Measurements from ENCODE around the gene SMIM36. TPM values are rescaled to one million over a fixed set of nuclear protein-coding genes. Genes with fewer than 3 reads are reported as not detected.

Gene SMIM36
- not detected for total RNA-seq
- not detected for polyA plus RNA-seq (2013, experiment 1 of 2)
- polyA plus RNA-seq (2013, experiment 2 of 2): not detected
- long read RNA-seq, experiment 1: 0 reads
- long read RNA-seq, experiment 2: 0 reads
- long read RNA-seq, experiment 3: 0 reads
- long read RNA-seq, experiment 4: 0 reads

DNA sequence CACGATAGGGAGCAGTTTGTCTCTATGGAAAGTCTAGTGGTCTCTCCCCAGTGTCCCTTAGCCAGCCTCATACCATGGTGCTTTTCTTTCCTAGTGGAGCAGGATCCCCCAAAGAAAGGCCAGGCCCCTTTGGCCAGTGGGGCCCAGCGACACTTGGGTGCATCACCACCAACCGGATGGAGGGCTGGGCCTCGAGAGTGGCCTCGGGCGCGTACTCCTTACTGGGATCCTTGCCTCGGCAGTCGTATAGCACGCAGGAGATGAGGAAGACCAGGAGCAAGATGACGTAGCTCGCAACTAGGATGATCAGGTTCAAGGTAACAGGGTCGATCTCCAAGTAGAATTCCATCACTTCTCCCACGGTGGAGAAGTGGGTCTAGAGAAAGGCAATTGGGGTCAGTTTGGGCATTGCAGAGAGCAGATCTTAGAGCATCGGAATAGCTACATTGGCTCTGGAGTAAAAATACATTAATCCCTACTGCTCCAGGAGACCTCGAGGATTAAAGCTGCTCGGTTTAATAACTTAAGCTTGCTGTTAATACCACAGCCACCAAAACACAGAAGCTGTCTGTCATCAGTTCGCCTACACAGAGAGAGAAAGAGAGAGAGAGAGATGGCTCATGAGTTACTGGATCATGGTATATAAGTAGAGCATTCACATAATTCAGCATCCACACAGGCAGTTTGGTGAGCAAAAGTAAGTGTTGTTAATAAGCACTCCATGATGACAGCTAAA, at the start of gene SMIM36:
Gene SMIM36, minus strand, starts transcription at position 467 of the 736 bp plus-strand sequence.
- H3K27me3 Mint-ChIP-seq (ENCODE audit: insufficient read depth): no peaks in the 10 kb centered on the region
- Histone ChIP-seq H3K4me1 (ENCODE audit: control insufficient read depth, insufficient read depth, low read length) (no peaks in the 10 kb centered on the region), H3K4me3 (ENCODE audit: low read length) (no peak within 1 kb of the TSS), H3K9me3 (ENCODE audit: control insufficient read depth, low read length) (no peaks in the 10 kb centered on the region), H3K27me3 (ENCODE audit: control insufficient read depth, insufficient read depth, low read length, poor library complexity, severe bottlenecking) (no peaks in the 10 kb centered on the region), H3K9ac (ENCODE audit: extremely low read depth, low read length, poor library complexity, severe bottlenecking) (no peak within 1 kb of the TSS), H3K36me3 (ENCODE audit: control insufficient read depth, insufficient read depth, low read length) (no peaks in the 10 kb centered on the region), H3K27ac (ENCODE audit: low read depth, low read length) (no peak within 1 kb of the TSS)
- no peak for DNase-seq
- TF ChIP-seq, protein P1, sequence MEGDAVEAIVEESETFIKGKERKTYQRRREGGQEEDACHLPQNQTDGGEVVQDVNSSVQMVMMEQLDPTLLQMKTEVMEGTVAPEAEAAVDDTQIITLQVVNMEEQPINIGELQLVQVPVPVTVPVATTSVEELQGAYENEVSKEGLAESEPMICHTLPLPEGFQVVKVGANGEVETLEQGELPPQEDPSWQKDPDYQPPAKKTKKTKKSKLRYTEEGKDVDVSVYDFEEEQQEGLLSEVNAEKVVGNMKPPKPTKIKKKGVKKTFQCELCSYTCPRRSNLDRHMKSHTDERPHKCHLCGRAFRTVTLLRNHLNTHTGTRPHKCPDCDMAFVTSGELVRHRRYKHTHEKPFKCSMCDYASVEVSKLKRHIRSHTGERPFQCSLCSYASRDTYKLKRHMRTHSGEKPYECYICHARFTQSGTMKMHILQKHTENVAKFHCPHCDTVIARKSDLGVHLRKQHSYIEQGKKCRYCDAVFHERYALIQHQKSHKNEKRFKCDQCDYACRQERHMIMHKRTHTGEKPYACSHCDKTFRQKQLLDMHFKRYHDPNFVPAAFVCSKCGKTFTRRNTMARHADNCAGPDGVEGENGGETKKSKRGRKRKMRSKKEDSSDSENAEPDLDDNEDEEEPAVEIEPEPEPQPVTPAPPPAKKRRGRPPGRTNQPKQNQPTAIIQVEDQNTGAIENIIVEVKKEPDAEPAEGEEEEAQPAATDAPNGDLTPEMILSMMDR (conservative IDR thresholded peaks at IDR 0.05): no peak
- no peak within 1 kb of the TSS for H3K27ac Mint-ChIP-seq
- H3K36me3 Mint-ChIP-seq (ENCODE audit: low read depth): no peaks in the 10 kb centered on the region
- 96% methylated on average over 11 to 18 of the region's 18 CpGs for WGBS, 2 experiments (ENCODE audit: insufficient coverage in 1 of 2, insufficient read length in 1 of 2)
- peaks cover 8% of the 10 kb centered on the region for H3K9me3 Mint-ChIP-seq
- H3K4me1 Mint-ChIP-seq: peaks cover 4% of the 10 kb centered on the region
- no peak within 1 kb of the TSS for H3K4me3 Mint-ChIP-seq

DNA sequence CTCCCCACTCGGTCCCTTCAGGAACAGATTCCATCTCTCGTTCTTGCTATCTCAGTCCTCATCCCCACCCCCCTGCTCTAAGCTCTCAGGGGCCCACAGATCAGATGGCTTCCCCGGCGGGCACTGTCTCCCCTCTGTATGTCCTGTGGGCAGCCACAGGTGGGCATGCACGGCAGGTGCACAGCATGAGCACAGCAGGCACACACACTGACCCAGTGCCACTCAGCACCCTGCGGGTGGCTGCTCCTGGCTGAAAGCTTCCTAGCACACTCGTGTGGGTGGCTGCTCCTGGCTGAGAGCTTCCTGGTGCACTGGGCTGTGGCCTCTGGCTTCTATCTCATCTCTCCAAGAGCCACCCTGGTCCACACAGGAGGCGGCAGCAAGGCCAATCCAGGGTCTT, 44.5 kb upstream of the SMIM36 start:
- Histone ChIP-seq H3K4me3 (ENCODE audit: low read length) (no peak overlapping the region), H3K36me3 (ENCODE audit: control insufficient read depth, insufficient read depth, low read length) (no peaks in the 10 kb centered on the region), H3K27ac (ENCODE audit: low read depth, low read length) (no peak overlapping the region), H3K9me3 (ENCODE audit: control insufficient read depth, low read length) (no peaks in the 10 kb centered on the region), H3K27me3 (ENCODE audit: control insufficient read depth, insufficient read depth, low read length, poor library complexity, severe bottlenecking) (no peaks in the 10 kb centered on the region), H3K4me1 (ENCODE audit: control insufficient read depth, insufficient read depth, low read length) (no peaks in the 10 kb centered on the region), H3K9ac (ENCODE audit: extremely low read depth, low read length, poor library complexity, severe bottlenecking) (no peak overlapping the region)
- Mint-ChIP-seq H3K27ac (peak overlapping the region; percentile 35), H3K27me3 (ENCODE audit: insufficient read depth) (peaks cover 4% of the 10 kb centered on the region), H3K36me3 (ENCODE audit: low read depth) (no peaks in the 10 kb centered on the region), H3K9me3 (no peaks in the 10 kb centered on the region), H3K4me1 (peaks cover 4% of the 10 kb centered on the region), H3K4me3 (no peak overlapping the region)
- WGBS, 2 experiments (ENCODE audit: insufficient coverage in 1 of 2, insufficient read length in 1 of 2): 91 to 100% methylated on average over 1 to 8 of the region's 8 CpGs
- DNase-seq: no peak
- TF ChIP-seq, protein P1 (conservative IDR thresholded peaks at IDR 0.05): no peak

DNA sequence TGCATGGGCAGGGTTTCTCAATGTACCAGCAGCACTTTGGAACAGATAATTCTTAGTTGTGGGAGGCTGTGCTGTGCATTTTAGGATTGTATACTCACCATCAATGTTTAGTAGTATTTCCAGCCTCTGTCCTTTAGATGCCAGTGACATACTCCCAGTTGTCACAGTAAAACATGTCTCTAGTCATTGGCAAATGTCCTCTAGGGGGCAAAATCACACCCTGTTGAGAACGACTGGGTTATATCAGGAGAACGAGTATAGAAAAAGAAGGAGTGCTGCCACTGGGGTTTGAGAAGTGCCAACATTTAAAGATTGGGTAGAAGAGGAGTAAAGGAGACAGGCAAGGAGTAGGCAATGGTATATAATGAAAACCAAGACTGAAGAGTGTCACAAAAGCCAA, 37.9 kb upstream of the SMIM36 start:
- Histone ChIP-seq H3K9ac (ENCODE audit: extremely low read depth, low read length, poor library complexity, severe bottlenecking) (no peak overlapping the region), H3K27ac (ENCODE audit: low read depth, low read length) (no peak overlapping the region), H3K9me3 (ENCODE audit: control insufficient read depth, low read length) (peaks cover 6% of the 10 kb centered on the region), H3K27me3 (ENCODE audit: control insufficient read depth, insufficient read depth, low read length, poor library complexity, severe bottlenecking) (no peaks in the 10 kb centered on the region), H3K4me3 (ENCODE audit: low read length) (no peak overlapping the region), H3K36me3 (ENCODE audit: control insufficient read depth, insufficient read depth, low read length) (no peaks in the 10 kb centered on the region), H3K4me1 (ENCODE audit: control insufficient read depth, insufficient read depth, low read length) (no peaks in the 10 kb centered on the region)
- H3K4me3 Mint-ChIP-seq: no peak overlapping the region
- H3K27me3 Mint-ChIP-seq (ENCODE audit: insufficient read depth): no peaks in the 10 kb centered on the region
- no peak overlapping the region for H3K27ac Mint-ChIP-seq
- no peaks in the 10 kb centered on the region for H3K36me3 Mint-ChIP-seq (ENCODE audit: low read depth)
- H3K9me3 Mint-ChIP-seq: no peaks in the 10 kb centered on the region
- TF ChIP-seq, protein P1 (conservative IDR thresholded peaks at IDR 0.05): peak; percentile 77
- peak; percentile 77 for DNase-seq
- peaks cover 4% of the 10 kb centered on the region for H3K4me1 Mint-ChIP-seq
- 40 to 55% methylated on average over 2 of the region's 2 CpGs for WGBS, 2 experiments (ENCODE audit: insufficient coverage in 1 of 2, insufficient read length in 1 of 2)
